IMR-90 (cell line): ENCODE measurements around the gene MCFD2. TPM values are rescaled to one million over a fixed set of nuclear protein-coding genes. Genes with fewer than 3 reads are reported as not detected.

Experiments used
- ATAC-seq: fragments of 200-7000 bp; cut with Tn5 transposase; 2 replicates; pipeline ENCODE4 v1.9.1; 2020; ENCODE audit warnings: low read depth, mild to moderate bottlenecking, moderate library complexity
- BruUV-seq: library from RNA; stranded (reverse); fragments of 400-500 nt; replicated peaks from 2 replicates; lab custom pipeline; 2021; lab: Mats Ljungman, UMichigan
- CTCF ChIA-PET: fragments of 300-600 bp; formaldehyde crosslinking; extraction: SDS; loops from one replicate; lab custom pipeline; 2021; ENCODE audit warnings: antibody characterized with exemption; lab: Yijun Ruan, JAX
- POLR2A ChIA-PET: fragments of 300-600 bp; sonication (Branson Sonifier 250); formaldehyde crosslinking; loops from one replicate; lab custom pipeline; 2022; ENCODE audit warnings: antibody characterized with exemption; ENCODE audit not compliant: unreplicated experiment; lab: Charles Lee
- DNase-seq: peaks from one replicate; pipeline ENCODE4 v3.0.0; 2013
- H2AFZ ChIP-seq: replicated peaks from 2 replicates; pipeline ENCODE3; 2013; ENCODE audit warnings: low read length, mild to moderate bottlenecking; ENCODE audit not compliant: poor library complexity
- H2AK5ac ChIP-seq: 2 replicates; pipeline ENCODE4 v1.6.1; 2013; ENCODE audit warnings: low read depth, low read length, inconsistent platforms
- H2AK9ac ChIP-seq: replicated peaks from 2 replicates; pipeline ENCODE3; 2013; ENCODE audit warnings: mild to moderate bottlenecking, low read depth, low read length, moderate library complexity; ENCODE audit not compliant: poor library complexity
- H2BK120ac ChIP-seq: 2 replicates; pipeline ENCODE4 v1.6.1; 2013; ENCODE audit warnings: low read depth, low read length, inconsistent platforms
- H2BK15ac ChIP-seq: 3 replicates; pipeline ENCODE4 v1.6.1; 2013; ENCODE audit warnings: low read depth, low read length, inconsistent platforms
- H2BK20ac ChIP-seq: 2 replicates; pipeline ENCODE4 v1.6.1; 2013; ENCODE audit warnings: low read depth, mild to moderate bottlenecking, inconsistent platforms, low read length, moderate library complexity
- H2BK5ac ChIP-seq: 2 replicates; pipeline ENCODE4 v1.6.1; 2013; ENCODE audit warnings: mild to moderate bottlenecking, low read depth, low read length, inconsistent platforms; ENCODE audit not compliant: poor library complexity, severe bottlenecking
- H3K14ac ChIP-seq: replicated peaks from 2 replicates; pipeline ENCODE4 v1.6.1; 2013; ENCODE audit warnings: low read depth, low read length, inconsistent platforms
- H3K18ac ChIP-seq: 2 replicates; pipeline ENCODE4 v1.6.1; 2013; ENCODE audit warnings: low read depth, low read length, control low read depth
- H3K23ac ChIP-seq: 2 replicates; pipeline ENCODE4 v1.6.1; 2013; ENCODE audit warnings: low read depth, low read length, inconsistent platforms
- H3K27ac ChIP-seq: 2 replicates; pipeline ENCODE4 v1.5.1; 2013; ENCODE audit warnings: mild to moderate bottlenecking, control low read depth, low read length; ENCODE audit not compliant: insufficient read depth
- H3K27me3 ChIP-seq: 2 replicates; pipeline ENCODE4 v1.6.1; 2013; ENCODE audit warnings: low read length; ENCODE audit not compliant: control insufficient read depth, insufficient read depth
- H3K36me3 ChIP-seq: 2 replicates; pipeline ENCODE4 v1.6.1; 2013; ENCODE audit warnings: low read length, mixed read lengths; ENCODE audit not compliant: control insufficient read depth, insufficient read depth
- H3K4ac ChIP-seq: 2 replicates; pipeline ENCODE4 v1.6.1; 2013; ENCODE audit warnings: low read depth, low read length, inconsistent platforms
- H3K4me1 ChIP-seq: 2 replicates; pipeline ENCODE4 v1.6.1; 2013; ENCODE audit warnings: low read length, mixed read lengths; ENCODE audit not compliant: control insufficient read depth, insufficient read depth
- H3K4me2 ChIP-seq: 2 replicates; pipeline ENCODE4 v1.6.1; 2013; ENCODE audit warnings: low read depth, mild to moderate bottlenecking, control low read depth, low read length, moderate library complexity
- H3K4me3 ChIP-seq: 2 replicates; pipeline ENCODE4 v1.5.1; 2013; ENCODE audit warnings: low read depth, mild to moderate bottlenecking, control low read depth, low read length, moderate library complexity; ENCODE audit not compliant: insufficient read depth
- H3K56ac ChIP-seq: 2 replicates; pipeline ENCODE4 v1.6.1; 2013; ENCODE audit warnings: low read length, inconsistent platforms; ENCODE audit not compliant: insufficient read depth; ENCODE audit errors: extremely low read depth
- H3K79me1 ChIP-seq, 2 experiments: 2 replicates each; pipeline ENCODE4 v1.6.1; 2013; ENCODE audit warnings: low read length in 2 of 2, inconsistent platforms in 1 of 2, low read depth in 1 of 2
- H3K9ac ChIP-seq: 2 replicates; pipeline ENCODE4 v1.6.1; 2013; ENCODE audit warnings: low read depth, low read length, control low read depth
- H3K9me1 ChIP-seq: 2 replicates; pipeline ENCODE4 v1.6.1; 2013; ENCODE audit warnings: low read length, inconsistent platforms; ENCODE audit not compliant: insufficient read depth
- H3K9me3 ChIP-seq: 2 replicates; pipeline ENCODE4 v1.6.1; 2013; ENCODE audit warnings: low read length; ENCODE audit not compliant: control insufficient read depth, insufficient read depth
- H4K20me1 ChIP-seq: 2 replicates; pipeline ENCODE4 v1.6.1; 2013; ENCODE audit warnings: low read length, inconsistent platforms; ENCODE audit not compliant: insufficient read depth
- H4K5ac ChIP-seq: 2 replicates; pipeline ENCODE4 v1.6.1; 2013; ENCODE audit warnings: mild to moderate bottlenecking, low read depth, low read length, control low read depth
- H4K8ac ChIP-seq, 2 experiments: 2 replicates each; pipeline ENCODE4 v1.6.1; 2013; ENCODE audit warnings: low read depth in 2 of 2, low read length in 2 of 2, control low read depth in 1 of 2, inconsistent platforms in 1 of 2
- H4K91ac ChIP-seq: 2 replicates; pipeline ENCODE4 v1.6.1; 2013; ENCODE audit warnings: low read depth, low read length, inconsistent platforms; ENCODE audit not compliant: insufficient read depth
- BHLHE40 ChIP-seq: fragments of 150-350 bp; IDR thresholded peaks from 2 replicates; pipeline ENCODE4 v1.6.1; 2016; ENCODE audit warnings: mild to moderate bottlenecking, low read depth, low read length
- CTCF ChIP-seq: conservative IDR thresholded peaks from 2 replicates; pipeline ENCODE4 v1.5.1; 2012; ENCODE audit warnings: mild to moderate bottlenecking, low read depth, low read length, improper control_type of control experiment
- MXI1 ChIP-seq: IDR thresholded peaks from 2 replicates; pipeline ENCODE4 v1.6.1; 2012; ENCODE audit warnings: low read depth, mild to moderate bottlenecking, low read length, moderate library complexity, borderline replicate concordance
- RFX5 ChIP-seq: IDR thresholded peaks from 2 replicates; pipeline ENCODE4 v1.8.0; 2012; ENCODE audit warnings: low read depth, mild to moderate bottlenecking, low read length, moderate library complexity
- WGBS, 2 experiments: methylation state at CpG; one replicate each; pipeline versions ENCODE4 v1.1.5 to v1.1.7; 2013; ENCODE audit warnings: missing lambda C conversion rate in 2 of 2; ENCODE audit not compliant: insufficient read length in 1 of 2; ENCODE audit errors: extremely low coverage in 2 of 2; 5-methylcytosine and 5-hydroxymethylcytosine counted together
- dilution Hi-C: fragments of 300-500 bp; cut with HindIII; formaldehyde crosslinking; loops from one replicate; pipeline ENCODE4 v1.14.3; 2018; ENCODE audit warnings: low sequenced_read_pairs; ENCODE audit not compliant: unreplicated experiment
- in situ Hi-C: fragments of 300-500 bp; cut with MboI; formaldehyde crosslinking; loops from 3 replicates; pipeline ENCODE4 v1.14.3; 2019; ENCODE audit warnings: low sequenced_read_pairs, inconsistent platforms, mixed read lengths
- intact Hi-C: fragments of 100-400 bp; cut with micrococcal nuclease; formaldehyde crosslinking; loops from 2 replicates; pipeline ENCODE4 v1.10.0; 2022
- polyA plus RNA-seq, 3 experiments: library from polyadenylated mRNA; depleted of rRNA; stranded (reverse); fragments of >200 nt; gene quantifications; 2 replicates each; pipeline ENCODE4 v1.2.3, GENCODE V29; 2012; ENCODE audit warnings: low replicate concordance in 1 of 3
- total RNA-seq: library from RNA; depleted of rRNA; stranded (reverse); fragments of >200 nt; gene quantifications from 2 replicates; pipeline ENCODE4 v1.2.3, GENCODE V29; 2012

The MCFD2 gene
- total and polyA plus RNA-seq, 2 of the 4 experiments (the other 2 are of a cell fraction), result 145 to 177 TPM

GRCh38 chr2:46875226-46875899 lies 40.2 kb downstream of the MCFD2 start:
- H3K79me1 ChIP-seq, result peaks cover 17 to 88% of the 10 kb centered on the region in 2 experiments
- H3K9me1 ChIP-seq, result peaks cover 55% of the 10 kb centered on the region
- peak overlapping the region; percentile 99 for H3K18ac ChIP-seq
- H3K4me1 ChIP-seq, result peaks cover 41% of the 10 kb centered on the region
- no TSS peak for BruUV-seq
- TF ChIP-seq BHLHE40, result no peak
- TF ChIP-seq CTCF, result no peak
- no peak for TF ChIP-seq MXI1
- no peak for TF ChIP-seq RFX5
- dilution Hi-C loops, result no loop called here
- no peaks in the 10 kb centered on the region for H3K27me3 ChIP-seq
- no peaks in the 10 kb centered on the region for H3K36me3 ChIP-seq
- H3K9ac ChIP-seq, result peak overlapping the region; percentile 40
- H4K91ac ChIP-seq, result peak overlapping the region; percentile 93
- peak overlapping the region; percentile 63 to 94 for H4K8ac ChIP-seq
- ChIA-PET CTCF (interaction anchor here (1.0 to 2.0 kb wide), 5 partner anchors 12 to 218 kb away, joined by 3 to 6 read pairs (median 3); no protein-coding TSS in a partner anchor), POLR2A (interaction anchor here (1.0 kb wide), 1 partner anchor 17 kb away, joined by 3 read pairs; no protein-coding TSS in a partner anchor)
- DNase-seq (peak; percentile 28), ATAC-seq (no peak)
- H3K4me3 ChIP-seq, result no peak overlapping the region
- peak overlapping the region; percentile 97 for H2AK5ac ChIP-seq
- H2BK5ac ChIP-seq, result peak overlapping the region; percentile 96
- H3K56ac ChIP-seq, result peak overlapping the region; percentile 70
- H3K9me3 ChIP-seq, result no peaks in the 10 kb centered on the region
- H4K5ac ChIP-seq, result peak overlapping the region; percentile 96
- H3K27ac ChIP-seq, result peak overlapping the region; percentile 92
- peak overlapping the region; percentile 77; the same call in 2 of the 3 replicates for H2BK15ac ChIP-seq
- WGBS, 2 experiments, result 50% methylated on average over 3 of the region's 8 CpGs; no CpG with 5 or more reads in 1 of the 2 experiments
- H3K4ac ChIP-seq, result peak overlapping the region; percentile 98
- H3K14ac ChIP-seq, result peak overlapping the region; percentile 97
- intact Hi-C loops, result loop anchor here (2.0 kb wide), 1 partner anchor 49 kb away; no protein-coding TSS in a partner anchor
- H4K20me1 ChIP-seq, result no peaks in the 10 kb centered on the region
- H2BK120ac ChIP-seq, result peak overlapping the region; percentile 100
- no peak overlapping the region for H3K4me2 ChIP-seq
- peak overlapping the region; percentile 99 for H2BK20ac ChIP-seq
- in situ Hi-C loops, result no loop called here
- peak overlapping the region; percentile 96 for H3K23ac ChIP-seq
- H2AFZ ChIP-seq, result no peak overlapping the region
- no peak overlapping the region for H2AK9ac ChIP-seq
